Measurements from ENCODE around the gene RPS25. TPM values are rescaled to one million over a fixed set of nuclear protein-coding genes. Genes with fewer than 3 reads are reported as not detected.
"Not testable (repeated sequence)": the region's sequence is repeated elsewhere in the genome, so short reads cannot be mapped to it uniquely, and the experiment has no call there.

Gene RPS25
- total RNA-seq, 1 donor from 2014 or later: 673 TPM

- H3K4me3 Mint-ChIP-seq (ENCODE audit: unreplicated experiment): peak within 1 kb of the TSS; percentile 98
- peaks cover 5% of the 10 kb centered on the region for H3K36me3 Mint-ChIP-seq (ENCODE audit: unreplicated experiment)
- peaks cover 4% of the 10 kb centered on the region for H3K4me1 Mint-ChIP-seq (ENCODE audit: low read depth, unreplicated experiment)
- peak within 1 kb of the TSS; percentile 95 for H3K27ac Mint-ChIP-seq (ENCODE audit: unreplicated experiment)
- peaks cover 4% of the 10 kb centered on the region for H3K27me3 Mint-ChIP-seq (ENCODE audit: unreplicated experiment)
- TF ChIP-seq, protein P1, sequence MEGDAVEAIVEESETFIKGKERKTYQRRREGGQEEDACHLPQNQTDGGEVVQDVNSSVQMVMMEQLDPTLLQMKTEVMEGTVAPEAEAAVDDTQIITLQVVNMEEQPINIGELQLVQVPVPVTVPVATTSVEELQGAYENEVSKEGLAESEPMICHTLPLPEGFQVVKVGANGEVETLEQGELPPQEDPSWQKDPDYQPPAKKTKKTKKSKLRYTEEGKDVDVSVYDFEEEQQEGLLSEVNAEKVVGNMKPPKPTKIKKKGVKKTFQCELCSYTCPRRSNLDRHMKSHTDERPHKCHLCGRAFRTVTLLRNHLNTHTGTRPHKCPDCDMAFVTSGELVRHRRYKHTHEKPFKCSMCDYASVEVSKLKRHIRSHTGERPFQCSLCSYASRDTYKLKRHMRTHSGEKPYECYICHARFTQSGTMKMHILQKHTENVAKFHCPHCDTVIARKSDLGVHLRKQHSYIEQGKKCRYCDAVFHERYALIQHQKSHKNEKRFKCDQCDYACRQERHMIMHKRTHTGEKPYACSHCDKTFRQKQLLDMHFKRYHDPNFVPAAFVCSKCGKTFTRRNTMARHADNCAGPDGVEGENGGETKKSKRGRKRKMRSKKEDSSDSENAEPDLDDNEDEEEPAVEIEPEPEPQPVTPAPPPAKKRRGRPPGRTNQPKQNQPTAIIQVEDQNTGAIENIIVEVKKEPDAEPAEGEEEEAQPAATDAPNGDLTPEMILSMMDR (IDR thresholded peaks at IDR 0.05; ENCODE audit: partially characterized antibody, unreplicated experiment): no peak
- DNase-seq: peak; percentile 98
- peaks cover 6% of the 10 kb centered on the region for H3K9me3 Mint-ChIP-seq (ENCODE audit: unreplicated experiment)
Measured at GRCh38 chr11:118997627-118998387, 20.3 kb downstream of the RPS25 start, which contains the start of gene CENATAC. TSS of gene CENATAC (plus strand) at chr11:118998138. CDS start at chr11:118998198, 60 bp downstream.

GRCh38 chr11:118996926-118997626 lies 21.1 kb downstream of the RPS25 start:
- TF ChIP-seq, protein P1 (IDR thresholded peaks at IDR 0.05; ENCODE audit: partially characterized antibody, unreplicated experiment): peak; percentile 38
- H3K4me1 Mint-ChIP-seq (ENCODE audit: low read depth, unreplicated experiment): peaks cover 4% of the 10 kb centered on the region
- H3K4me3 Mint-ChIP-seq (ENCODE audit: unreplicated experiment): peak overlapping the region; percentile 98
- H3K27ac Mint-ChIP-seq (ENCODE audit: unreplicated experiment): peak overlapping the region; percentile 85
- peaks cover 5% of the 10 kb centered on the region for H3K36me3 Mint-ChIP-seq (ENCODE audit: unreplicated experiment)
- H3K9me3 Mint-ChIP-seq (ENCODE audit: unreplicated experiment): peaks cover 6% of the 10 kb centered on the region
- H3K27me3 Mint-ChIP-seq (ENCODE audit: unreplicated experiment): peaks cover 4% of the 10 kb centered on the region
- no peak for DNase-seq

GRCh38 chr11:118991486-118992038 lies 26.6 kb downstream of the RPS25 start:
- not testable (repeated sequence) for H3K9me3 Mint-ChIP-seq (ENCODE audit: unreplicated experiment); H3K4me3 Mint-ChIP-seq (ENCODE audit: unreplicated experiment); DNase-seq; H3K27me3 Mint-ChIP-seq (ENCODE audit: unreplicated experiment); H3K36me3 Mint-ChIP-seq (ENCODE audit: unreplicated experiment); H3K4me1 Mint-ChIP-seq (ENCODE audit: low read depth, unreplicated experiment)
- peak overlapping the region; percentile 80 for H3K27ac Mint-ChIP-seq (ENCODE audit: unreplicated experiment)

DNA sequence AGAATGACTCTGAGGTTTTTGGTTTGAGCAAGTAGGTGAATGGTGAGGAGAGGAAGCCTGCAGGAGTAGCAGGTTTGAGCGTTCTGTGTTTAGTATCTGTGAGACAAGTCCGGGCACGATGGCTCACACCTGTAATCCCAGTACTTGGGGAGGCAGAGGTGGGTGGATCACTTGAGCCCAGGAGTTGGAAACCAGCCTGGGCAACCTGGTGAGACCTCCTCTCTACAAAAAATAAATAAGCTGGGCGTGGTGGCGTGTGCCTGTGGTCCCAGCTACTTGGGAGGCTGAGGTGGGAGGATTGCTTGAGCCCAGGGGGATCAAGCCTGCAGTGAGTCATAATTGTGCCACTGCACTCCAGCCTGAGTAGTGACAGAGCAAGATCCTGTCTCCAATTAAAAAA lies 29.9 kb downstream of the RPS25 start:
- H3K9me3 Mint-ChIP-seq (ENCODE audit: unreplicated experiment): peaks cover 3% of the 10 kb centered on the region
- H3K36me3 Mint-ChIP-seq (ENCODE audit: unreplicated experiment): peaks cover under 1% of the 10 kb centered on the region
- peaks cover 8% of the 10 kb centered on the region for H3K4me1 Mint-ChIP-seq (ENCODE audit: low read depth, unreplicated experiment)
- peaks cover 3% of the 10 kb centered on the region for H3K27me3 Mint-ChIP-seq (ENCODE audit: unreplicated experiment)
- TF ChIP-seq, protein P1 (IDR thresholded peaks at IDR 0.05; ENCODE audit: partially characterized antibody, unreplicated experiment): no peak
- DNase-seq: no peak
- H3K4me3 Mint-ChIP-seq (ENCODE audit: unreplicated experiment): no peak overlapping the region
- no peak overlapping the region for H3K27ac Mint-ChIP-seq (ENCODE audit: unreplicated experiment)

DNA sequence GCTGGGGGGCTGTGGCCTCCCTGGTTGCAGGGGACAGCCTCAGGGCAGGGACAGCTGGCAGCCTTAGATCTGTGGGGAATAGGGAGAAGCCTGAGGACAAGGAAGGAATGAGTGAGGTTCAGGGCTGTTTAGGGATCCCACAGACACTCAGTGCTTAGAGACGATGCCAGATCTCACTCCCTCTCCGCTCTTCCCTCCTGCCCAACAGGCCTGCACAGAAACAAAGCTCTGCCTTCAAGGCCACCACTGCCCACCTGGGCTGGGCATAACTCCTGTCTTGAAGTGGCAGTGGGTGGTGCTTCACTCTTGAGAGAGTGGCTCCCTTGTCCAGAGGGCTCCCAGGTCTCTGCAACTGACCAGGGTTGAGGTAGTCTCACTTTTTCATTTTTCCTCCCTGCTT lies 33.3 kb downstream of the RPS25 start:
- Mint-ChIP-seq H3K9me3 (ENCODE audit: unreplicated experiment) (peaks cover 2% of the 10 kb centered on the region), H3K4me3 (ENCODE audit: unreplicated experiment) (no peak overlapping the region), H3K36me3 (ENCODE audit: unreplicated experiment) (no peaks in the 10 kb centered on the region), H3K27ac (ENCODE audit: unreplicated experiment) (no peak overlapping the region), H3K27me3 (ENCODE audit: unreplicated experiment) (peaks cover 2% of the 10 kb centered on the region), H3K4me1 (ENCODE audit: low read depth, unreplicated experiment) (peaks cover 6% of the 10 kb centered on the region)
- TF ChIP-seq, protein P1 (IDR thresholded peaks at IDR 0.05; ENCODE audit: partially characterized antibody, unreplicated experiment): no peak
- DNase-seq: peak; percentile 19

GRCh38 chr11:118984337-118984736 lies 33.8 kb downstream of the RPS25 start:
- not testable (repeated sequence) for H3K4me3 Mint-ChIP-seq (ENCODE audit: unreplicated experiment); H3K9me3 Mint-ChIP-seq (ENCODE audit: unreplicated experiment); H3K27ac Mint-ChIP-seq (ENCODE audit: unreplicated experiment); DNase-seq; H3K27me3 Mint-ChIP-seq (ENCODE audit: unreplicated experiment); H3K36me3 Mint-ChIP-seq (ENCODE audit: unreplicated experiment); H3K4me1 Mint-ChIP-seq (ENCODE audit: low read depth, unreplicated experiment)

Measured in glutamatergic neuron (in vitro differentiated cells).